Ovary (tissue), 10 donors: Measurements from ENCODE around the gene OR9Q2. TPM values are rescaled to one million over a fixed set of nuclear protein-coding genes. Genes with fewer than 3 reads are reported as not detected.

Source experiments
- DNase-seq, 5 donors: peaks; one replicate each; pipeline ENCODE4 v3.0.0-alpha.2; 2019 to 2020
- H3K27ac ChIP-seq, 2 donors: fragments of 200-600 bp; one replicate each; pipeline versions ENCODE4 v1.5.1 to v1.8.0; 2019 to 2022
- H3K27me3 ChIP-seq: fragments of 200-600 bp; one replicate; pipeline ENCODE4 v1.8.0; 2022
- H3K36me3 ChIP-seq: fragments of 200-600 bp; sonication (generic); one replicate; pipeline ENCODE4 v1.5.1; 2019
- H3K4me1 ChIP-seq: one replicate; pipeline ENCODE4 v1.8.1; 2013; ENCODE audit warnings: mild to moderate bottlenecking, moderate library complexity; ENCODE audit not compliant: insufficient read depth
- H3K4me3 ChIP-seq: fragments of 200-600 bp; sonication (generic); one replicate; pipeline ENCODE4 v1.5.1; 2017
- H3K9me3 ChIP-seq, 2 donors: fragments of 200-600 bp in 1 of 2; sonication (generic) in 1 of 2; one replicate each; pipeline versions ENCODE4 v1.5.1 to v1.8.1; 2013 to 2019; ENCODE audit warnings: mild to moderate bottlenecking in 1 of 2, moderate library complexity in 1 of 2
- EP300 ChIP-seq: sonication (generic); formaldehyde crosslinking; IDR thresholded peaks from one replicate; pipeline ENCODE4 v1.6.1; 2017; ENCODE audit warnings: antibody characterized with exemption
- POLR2A ChIP-seq: fragments of 450-650 bp; IDR thresholded peaks from one replicate; pipeline ENCODE4 v1.6.1; 2017; ENCODE audit warnings: antibody characterized with exemption, mild to moderate bottlenecking, moderate library complexity
- WGBS, 3 donors: extraction: QIAGEN DNeasy Blood & Tissue Kit in 1 of 3; methylation state at CpG; one replicate each; pipeline versions ENCODE4 v1.1.5 to v1.1.7; 2013 to 2017; 5-methylcytosine and 5-hydroxymethylcytosine counted together
- intact Hi-C, 4 donors: fragments of 100-400 bp; cut with DNase I; formaldehyde crosslinking; loops; one replicate each; pipeline versions ENCODE4 v1.11.0 to v1.15.1; 2022 to 2023
- long read RNA-seq, 3 donors: library from polyadenylated mRNA in 2 of 3; unstranded in 2 of 3; transcript quantifications; one replicate each; pipeline ENCODE4 v2.0.0 and lab custom pipeline, GENCODE V29; 2021 to 2026
- polyA plus RNA-seq, 2 donors: library from polyadenylated mRNA; stranded (reverse); fragments of 200-250 nt in 1 of 2; fragments of 350-450 nt in 1 of 2; fragmentation: Illumina TruSeq in 1 of 2; extraction: RNeasy Lipid Tissue Mini Kit (QIAGEN cat#74804) in 1 of 2; gene quantifications; one replicate each; pipeline ENCODE4 v1.2.3, GENCODE V29; 2013 to 2014
- total RNA-seq, 7 donors: library from RNA; depleted of rRNA in 2 of 7; stranded (reverse); fragments of >200 nt in 2 of 7; fragmentation: NEBNext Ultra II Directional in 3 of 7; extraction: Animal tissue kit (Norgen Biotek cat#: 25700) in 3 of 7; gene quantifications; one replicate each; pipeline versions ENCODE4 v1.1.0 to v1.2.4, GENCODE V29; 2016 to 2023
- TF ChIP-seq, protein P1 (sequence below), 3 donors: fragments of 450-650 bp in 2 of 3; fragments of 200-600 bp in 1 of 3; IDR thresholded peaks; one replicate each; pipeline versions ENCODE4 v1.5.1 to v1.8.0; 2016 to 2022; ENCODE audit warnings: antibody characterized with exemption in 3 of 3, mild to moderate bottlenecking in 1 of 3
- donor health status: DM: no; HTN: no; CAD: no; lungs with moderate emphysema.
- donor health status: DM: no; HTN: no; CAD: no.
- donor health status: Bipolar disorder and iron deficiency.
- donor health status: DM: yes; HTN: yes; CAD: no.
- donor health status: DM: no; HTN: no; CAD: no.
- donor health status: DM: yes; HTN: yes; CAD: no.

OR9Q2 gene, protein sequence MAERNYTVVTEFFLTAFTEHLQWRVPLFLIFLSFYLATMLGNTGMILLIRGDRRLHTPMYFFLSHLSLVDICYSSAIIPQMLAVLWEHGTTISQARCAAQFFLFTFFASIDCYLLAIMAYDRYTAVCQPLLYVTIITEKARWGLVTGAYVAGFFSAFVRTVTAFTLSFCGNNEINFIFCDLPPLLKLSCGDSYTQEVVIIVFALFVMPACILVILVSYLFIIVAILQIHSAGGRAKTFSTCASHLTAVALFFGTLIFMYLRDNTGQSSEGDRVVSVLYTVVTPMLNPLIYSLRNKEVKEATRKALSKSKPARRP
- total RNA-seq (not detected), polyA plus RNA-seq (not detected)
- long read RNA-seq, donor 1 = 0 reads
- long read RNA-seq, donor 2 = 0 reads
- long read RNA-seq, donor 3 = 0 reads

DNA sequence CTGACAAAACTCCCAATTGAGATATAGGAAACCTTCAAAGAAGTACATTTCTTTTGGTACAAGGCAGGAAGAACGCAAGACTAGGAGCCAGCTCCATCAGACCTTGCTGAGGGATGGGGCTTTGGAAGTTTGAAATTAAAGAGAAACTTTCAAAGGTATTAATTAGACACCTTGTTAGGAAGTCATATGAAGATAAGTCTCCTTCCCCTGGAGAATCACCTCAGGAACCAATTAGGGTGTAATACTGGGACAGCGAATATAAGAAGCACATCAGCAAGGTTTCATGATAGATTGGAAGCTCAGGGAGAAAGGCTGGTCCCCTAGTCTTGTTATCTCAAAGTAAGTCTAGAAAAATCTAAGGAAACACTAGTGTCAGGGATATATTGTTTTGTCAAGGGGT lies at the start of gene OR9Q2:
Gene OR9Q2, plus strand, starts transcription at position 301 of the 400 bp plus-strand sequence. CDS start 1,421 bp downstream, outside the sequence.
- Histone ChIP-seq H3K27me3 (no peaks in the 10 kb centered on the region), H3K27ac (no peak within 1 kb of the TSS), H3K4me1 (no peaks in the 10 kb centered on the region), H3K9me3 (no peaks in the 10 kb centered on the region), H3K4me3 (no peak within 1 kb of the TSS), H3K36me3 (no peaks in the 10 kb centered on the region)
- intact Hi-C loops = no loop called here
- TF ChIP-seq, protein P1, sequence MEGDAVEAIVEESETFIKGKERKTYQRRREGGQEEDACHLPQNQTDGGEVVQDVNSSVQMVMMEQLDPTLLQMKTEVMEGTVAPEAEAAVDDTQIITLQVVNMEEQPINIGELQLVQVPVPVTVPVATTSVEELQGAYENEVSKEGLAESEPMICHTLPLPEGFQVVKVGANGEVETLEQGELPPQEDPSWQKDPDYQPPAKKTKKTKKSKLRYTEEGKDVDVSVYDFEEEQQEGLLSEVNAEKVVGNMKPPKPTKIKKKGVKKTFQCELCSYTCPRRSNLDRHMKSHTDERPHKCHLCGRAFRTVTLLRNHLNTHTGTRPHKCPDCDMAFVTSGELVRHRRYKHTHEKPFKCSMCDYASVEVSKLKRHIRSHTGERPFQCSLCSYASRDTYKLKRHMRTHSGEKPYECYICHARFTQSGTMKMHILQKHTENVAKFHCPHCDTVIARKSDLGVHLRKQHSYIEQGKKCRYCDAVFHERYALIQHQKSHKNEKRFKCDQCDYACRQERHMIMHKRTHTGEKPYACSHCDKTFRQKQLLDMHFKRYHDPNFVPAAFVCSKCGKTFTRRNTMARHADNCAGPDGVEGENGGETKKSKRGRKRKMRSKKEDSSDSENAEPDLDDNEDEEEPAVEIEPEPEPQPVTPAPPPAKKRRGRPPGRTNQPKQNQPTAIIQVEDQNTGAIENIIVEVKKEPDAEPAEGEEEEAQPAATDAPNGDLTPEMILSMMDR (IDR thresholded peaks at IDR 0.05) = no peak
- TF ChIP-seq POLR2A (no peak), EP300 (no peak)
- DNase-seq = no peak
- 79 to 83% (median 79%) methylated on average over 2 of the region's 2 CpGs for WGBS, 3 donors

DNA sequence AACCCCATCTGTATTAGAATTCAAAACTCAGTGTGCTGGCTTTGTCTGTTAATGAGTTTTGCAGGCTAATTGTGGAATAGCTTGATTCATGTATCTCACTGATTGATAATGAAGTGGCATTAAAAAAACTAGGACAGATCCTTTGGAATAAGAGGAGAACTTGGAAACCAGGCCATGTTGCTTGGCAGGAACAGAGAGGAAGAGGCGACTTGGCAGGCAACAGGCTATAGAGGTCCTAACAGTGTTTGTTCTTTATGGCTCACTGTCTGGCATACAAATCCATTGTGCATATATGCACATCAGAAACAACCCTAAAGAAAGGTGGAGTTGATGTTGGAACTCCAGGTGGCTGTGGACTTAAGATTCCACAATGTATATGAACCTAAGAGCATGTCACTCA lies 46.1 kb upstream of the OR9Q2 start:
- H3K36me3 ChIP-seq = no peaks in the 10 kb centered on the region
- no peak overlapping the region for H3K4me3 ChIP-seq
- H3K9me3 ChIP-seq = no peaks in the 10 kb centered on the region
- intact Hi-C loops = no loop called here
- no peaks in the 10 kb centered on the region for H3K4me1 ChIP-seq
- H3K27me3 ChIP-seq = no peaks in the 10 kb centered on the region
- H3K27ac ChIP-seq = no peak overlapping the region
- WGBS, 3 donors = 63 to 88% (median 73%) methylated on average over 1 of the region's 1 CpG
- TF ChIP-seq, protein P1 (IDR thresholded peaks at IDR 0.05) = no peak
- TF ChIP-seq EP300 (no peak), POLR2A (no peak)
- DNase-seq = no peak

DNA sequence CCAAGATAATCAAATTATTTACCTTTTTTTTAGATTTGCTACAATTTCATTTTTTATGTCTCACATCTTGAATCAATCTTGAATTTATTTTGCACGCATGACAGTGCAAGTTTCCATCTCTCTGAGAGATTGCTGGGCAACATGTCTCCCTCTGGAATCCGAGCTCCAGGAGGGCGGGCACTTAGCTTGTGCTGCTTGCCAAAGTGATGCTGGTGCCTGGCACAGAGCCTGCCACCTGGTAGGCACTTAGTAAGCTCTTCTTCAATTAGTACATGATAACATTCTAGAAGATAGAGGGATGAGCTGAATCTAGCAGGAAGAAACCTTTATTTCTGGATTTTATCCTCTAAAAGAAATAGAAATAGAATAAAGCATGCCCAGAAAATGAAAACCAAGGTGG lies 36.1 kb upstream of the OR9Q2 start:
- Histone ChIP-seq H3K27ac (no peak overlapping the region), H3K9me3 (no peaks in the 10 kb centered on the region), H3K36me3 (no peaks in the 10 kb centered on the region), H3K27me3 (no peaks in the 10 kb centered on the region), H3K4me1 (no peaks in the 10 kb centered on the region), H3K4me3 (no peak overlapping the region)
- TF ChIP-seq, protein P1 (IDR thresholded peaks at IDR 0.05) = no peak
- TF ChIP-seq POLR2A (no peak), EP300 (no peak)
- intact Hi-C loops = no loop called here
- 62 to 75% (median 62%) methylated on average over 3 of the region's 3 CpGs for WGBS, 3 donors
- DNase-seq = no peak

DNA sequence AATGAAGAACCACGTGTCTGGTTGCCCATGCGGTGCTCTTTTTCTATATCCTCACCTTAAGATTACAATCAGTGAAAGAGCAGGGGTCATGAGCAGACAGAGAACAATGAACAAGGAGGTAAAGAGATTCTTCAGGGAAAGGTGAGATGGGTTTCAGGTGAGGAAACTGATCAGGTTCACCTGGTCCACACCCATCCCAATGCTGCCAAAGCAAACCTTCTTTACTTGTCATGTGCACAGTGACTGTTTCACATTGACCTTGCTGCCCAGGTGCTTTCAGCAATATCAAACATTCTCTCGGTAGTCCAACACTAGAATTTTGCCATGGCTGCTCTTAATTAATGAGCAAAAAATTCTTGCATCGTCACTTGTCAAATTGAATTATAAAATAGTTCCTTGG lies 24.5 kb upstream of the OR9Q2 start:
- Histone ChIP-seq H3K4me3 (no peak overlapping the region), H3K4me1 (no peaks in the 10 kb centered on the region), H3K27me3 (no peaks in the 10 kb centered on the region), H3K9me3 (no peaks in the 10 kb centered on the region), H3K36me3 (no peaks in the 10 kb centered on the region), H3K27ac (no peak overlapping the region)
- 71 to 75% (median 73%) methylated on average over 4 of the region's 4 CpGs for WGBS, 3 donors
- TF ChIP-seq POLR2A (no peak), EP300 (no peak)
- TF ChIP-seq, protein P1 (IDR thresholded peaks at IDR 0.05) = no peak
- intact Hi-C loops = no loop called here
- no peak for DNase-seq
